Muscle of arm (tissue), 12 donors: Measurements from ENCODE around the gene SCN3B. TPM values are rescaled to one million over a fixed set of nuclear protein-coding genes. Genes with fewer than 3 reads are reported as not detected.

Source experiments
- polyA plus RNA-seq, 12 donors: library from polyadenylated mRNA; unstranded; fragments of 120-200 nt; gene quantifications; one replicate each; pipeline ENCODE4 v1.2.1, GENCODE V29; 2013; ENCODE audit not compliant: insufficient read length in 12 of 12

The SCN3B gene
- polyA plus RNA-seq, 12 donors, result 14.2 to 83.9 (median 42.0) TPM

Other genes starting within 250 kb of the SCN3B start
- gene GRAMD1B, start 224.4 kb downstream of the SCN3B start, polyA plus RNA-seq, result 10 to 100 TPM in 5 of 12 donors, 1 to 10 TPM in 6, not detected in 1; 5.4 to 19.4 (median 9.0) TPM
- 10 to 100 TPM in 11 of 12 donors, not detected in 1; 14.5 to 28.5 (median 19.3) TPM for gene ZNF202, start 87.0 kb upstream of the SCN3B start, polyA plus RNA-seq
- gene OR6X1, start 99.9 kb upstream of the SCN3B start, polyA plus RNA-seq, result not detected
- gene OR6M1, start 151.7 kb upstream of the SCN3B start, polyA plus RNA-seq, result not detected
- gene TMEM225, start 231.0 kb upstream of the SCN3B start, polyA plus RNA-seq, result not detected
- under 1 TPM in 6 of 12 donors, not detected in 6; 0.05 to 0.12 (median 0.09) TPM for gene OR8D4, start 247.5 kb upstream of the SCN3B start, polyA plus RNA-seq